Mesothelial cell of epicardium (in vitro differentiated cells): ENCODE data around the gene CLRN3. TPM values are rescaled to one million over a fixed set of nuclear protein-coding genes. Genes with fewer than 3 reads are reported as not detected.

ENCODE experiments used
- total RNA-seq: library from RNA; stranded (reverse); gene quantifications from 3 replicates; pipeline ENCODE4 v1.2.1, GENCODE V29; 2021

The CLRN3 gene
- total RNA-seq, 1 donor from 2014 or later = not detected

Other genes starting within 250 kb of the CLRN3 start
- not detected in 3 replicates for gene FOXI2, start 155.8 kb downstream of the CLRN3 start, total RNA-seq
- gene PTPRE, start 14.2 kb upstream of the CLRN3 start, total RNA-seq = 2.0 to 2.6 TPM (median 2.1 TPM) in 3 replicates
- gene MKI67, start 233.5 kb upstream of the CLRN3 start, total RNA-seq = 42.8 to 50.9 TPM (median 44.0 TPM) in 3 replicates